ENCODE data around the gene GGCT.

DNA sequence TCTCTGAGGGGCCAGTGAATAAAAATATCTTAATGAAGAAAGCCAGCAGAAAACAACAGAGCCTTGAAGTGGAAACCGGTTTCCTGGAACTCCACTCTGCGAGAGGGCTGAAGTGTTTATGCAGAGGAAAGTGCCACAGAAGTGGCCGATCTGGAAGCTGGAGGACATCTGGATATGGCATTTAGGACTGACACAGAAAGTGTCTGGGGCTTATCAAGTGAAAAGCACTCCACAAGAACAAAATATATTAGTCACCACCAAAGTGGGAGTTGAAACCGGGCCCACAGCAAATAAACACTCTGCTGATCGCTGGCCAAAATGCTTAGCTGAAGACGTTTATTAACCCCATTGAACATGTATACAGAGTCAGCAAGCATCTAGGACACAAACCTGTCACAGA, 33.9 kb downstream of the GGCT start:
- TF ChIP-seq GATA2 (IDR thresholded peaks at IDR 0.05; ENCODE audit: low read depth, low read length) (no peak), GATA3 (IDR thresholded peaks at IDR 0.05; ENCODE audit: low read depth, low read length) (no peak)

All from SH-SY5Y (cell line).